NCI-H460 (cell line): ENCODE results near the gene PCSK4. TPM values are rescaled to one million over a fixed set of nuclear protein-coding genes. Genes with fewer than 3 reads are reported as not detected.

Experiments
- DNase-seq: peaks from one replicate; pipeline ENCODE4 v3.0.0-alpha.2; 2016; ENCODE audit warnings: low read depth; ENCODE audit errors: extremely low read depth
- total RNA-seq: library from RNA; depleted of rRNA; stranded (reverse); fragments of >200 nt; shearing (Covaris generic); gene quantifications from 2 replicates; pipeline ENCODE4 v1.2.3, GENCODE V29; 2014

PCSK4 gene
- total RNA-seq, 1 experiment from 2014 or later, result 0.79 TPM

- DNase-seq, result no peak
These were observed 17.7 kb downstream of the PCSK4 start for GRCh38 chr19:1472231-1473084.

- DNase-seq, result no peak
These were observed 18.5 kb downstream of the PCSK4 start for GRCh38 chr19:1471515-1472160.

GRCh38 chr19:1471010-1471514 is 19.1 kb downstream of the PCSK4 start:
- no peak for DNase-seq

GRCh38 chr19:1470305-1471009 is 19.7 kb downstream of the PCSK4 start:
- DNase-seq, result no peak

- no peak for DNase-seq
These were observed 20.2 kb downstream of the PCSK4 start for GRCh38 chr19:1470055-1470304.

- DNase-seq, result no peak
These were observed 20.7 kb downstream of the PCSK4 start for GRCh38 chr19:1469255-1470054.

GRCh38 chr19:1468821-1469254 is 21.3 kb downstream of the PCSK4 start:
- no peak for DNase-seq

GRCh38 chr19:1468274-1468820 is 21.8 kb downstream of the PCSK4 start:
- DNase-seq, result no peak

GRCh38 chr19:1467490-1468273 is 22.5 kb downstream of the PCSK4 start:
- no peak for DNase-seq

- no peak for DNase-seq
These were observed 23.0 kb downstream of the PCSK4 start for GRCh38 chr19:1467215-1467489.

GRCh38 chr19:1466461-1467214 is 23.5 kb downstream of the PCSK4 start:
- DNase-seq, result no peak

GRCh38 chr19:1466018-1466460 is 24.1 kb downstream of the PCSK4 start:
- DNase-seq, result no peak

- no peak for DNase-seq
These were observed 24.7 kb downstream of the PCSK4 start for GRCh38 chr19:1465191-1466016.

GRCh38 chr19:1461862-1462261 is 28.3 kb downstream of the PCSK4 start:
- DNase-seq, result no peak

GRCh38 chr19:1460033-1460995 is 29.8 kb downstream of the PCSK4 start:
- DNase-seq, result no peak

GRCh38 chr19:1459479-1459878 is 30.7 kb downstream of the PCSK4 start:
- DNase-seq, result no peak

- DNase-seq, result no peak
These were observed 32.3 kb downstream of the PCSK4 start for GRCh38 chr19:1457892-1458291.
